B cell (primary cell): ENCODE results near the gene SPATA6L. TPM values are rescaled to one million over a fixed set of nuclear protein-coding genes. Genes with fewer than 3 reads are reported as not detected.

ENCODE experiments used
- ATAC-seq: fragments of 200-7000 bp; cut with Tn5 transposase; one replicate; pipeline ENCODE4 v1.10.0; 2021; ENCODE audit warnings: low read depth, mild to moderate bottlenecking, moderate number of reproducible peaks, moderate library complexity
- CTCF ChIA-PET: fragments of 350-600 bp; sonication (Branson Sonifier 250); formaldehyde crosslinking; loops from one replicate; lab custom pipeline; 2021; ENCODE audit warnings: antibody characterized with exemption, inconsistent platforms; lab: Charles Lee
- POLR2A ChIA-PET: fragments of 350-600 bp; sonication (Branson Sonifier 250); formaldehyde crosslinking; loops from one replicate; lab custom pipeline; 2021; ENCODE audit warnings: antibody characterized with exemption; lab: Charles Lee
- DNase-seq: peaks from one replicate; pipeline ENCODE4 v3.0.0; 2013
- H2AFZ ChIP-seq: 2 replicates; pipeline ENCODE4 v1.6.1; 2012; ENCODE audit warnings: mild to moderate bottlenecking, low read depth, low read length; ENCODE audit not compliant: insufficient read depth, poor library complexity, severe bottlenecking
- H3K27ac ChIP-seq, 2 donors: 1 replicate in 1 of 2; 2 replicates in 1 of 2; pipeline ENCODE4 v1.5.1; 2012 to 2013; ENCODE audit warnings: low read length in 2 of 2, mild to moderate bottlenecking in 2 of 2, moderate library complexity in 1 of 2
- H3K27me3 ChIP-seq, 4 experiments: fragments of 200-600 bp in 1 of 4; sonication (generic) in 1 of 4; replicated peaks in 1 of 4; 1 replicate in 2 of 4; 2 replicates in 2 of 4; pipeline versions ENCODE4 v1.6.1 to v1.7.0; 2013 to 2016; ENCODE audit warnings: low read length in 3 of 4, mild to moderate bottlenecking in 2 of 4, mixed read lengths in 1 of 4, moderate library complexity in 1 of 4; ENCODE audit not compliant: insufficient read depth in 4 of 4, control insufficient read depth in 3 of 4; ENCODE audit errors: control extremely low read depth in 1 of 4
- H3K36me3 ChIP-seq, 2 experiments: replicated peaks in 1 of 2; 1 replicate in 1 of 2; 2 replicates in 1 of 2; pipeline versions ENCODE4 v1.6.1 to v1.7.1; 2013; ENCODE audit warnings: low read length in 1 of 2; ENCODE audit not compliant: insufficient read depth in 2 of 2, control insufficient read depth in 1 of 2; ENCODE audit errors: control extremely low read depth in 1 of 2, extremely low read depth in 1 of 2
- H3K4me1 ChIP-seq, 2 donors: fragments of 200-600 bp in 1 of 2; sonication (generic) in 1 of 2; 1 replicate in 1 of 2; 2 replicates in 1 of 2; pipeline versions ENCODE4 v1.5.1 to v1.6.1; 2013 to 2017; ENCODE audit warnings: low read length in 2 of 2; ENCODE audit not compliant: control insufficient read depth in 2 of 2, insufficient read depth in 2 of 2
- H3K4me2 ChIP-seq: replicated peaks from 2 replicates; pipeline ENCODE3; 2012; ENCODE audit warnings: mild to moderate bottlenecking, low read depth, low read length; ENCODE audit not compliant: poor library complexity, severe bottlenecking
- H3K4me3 ChIP-seq, 5 experiments: fragments of 200-600 bp in 1 of 5; sonication (generic) in 1 of 5; 1 replicate in 3 of 5; 2 replicates in 2 of 5; pipeline versions ENCODE4 v1.5.1 to v1.7.0; 2011 to 2016; ENCODE audit warnings: low read length in 4 of 5, mild to moderate bottlenecking in 4 of 5, low read depth in 2 of 5, control low read depth in 1 of 5, moderate library complexity in 1 of 5; ENCODE audit not compliant: insufficient read depth in 1 of 5; ENCODE audit errors: control extremely low read depth in 1 of 5, extremely low read depth in 1 of 5
- H3K79me2 ChIP-seq: fragments of 200-600 bp; sonication (generic); one replicate; pipeline ENCODE4 v1.6.0; 2016; ENCODE audit warnings: low read length; ENCODE audit not compliant: control insufficient read depth, insufficient read depth
- H3K9ac ChIP-seq: fragments of 200-600 bp; sonication (generic); 2 replicates; pipeline ENCODE4 v1.6.1; 2017; ENCODE audit warnings: mild to moderate bottlenecking, low read length, moderate library complexity
- H3K9me3 ChIP-seq, 3 donors: one replicate each; pipeline versions ENCODE4 v1.6.1 to v1.7.1; 2013; ENCODE audit warnings: low read length in 2 of 3; ENCODE audit not compliant: control insufficient read depth in 2 of 3, insufficient read depth in 1 of 3; ENCODE audit errors: control extremely low read depth in 1 of 3
- H4K20me1 ChIP-seq: 2 replicates; pipeline ENCODE4 v1.6.0; 2012; ENCODE audit warnings: mild to moderate bottlenecking, low read length; ENCODE audit not compliant: insufficient read depth, control insufficient read depth, poor library complexity, severe bottlenecking
- H3K27ac Mint-ChIP-seq: one replicate; pipeline ENCODE4 v1.8.0; 2021; ENCODE audit warnings: mixed read lengths
- H3K27me3 Mint-ChIP-seq: one replicate; pipeline ENCODE4 v1.8.0; 2021; ENCODE audit warnings: mixed read lengths
- H3K4me1 Mint-ChIP-seq: one replicate; pipeline ENCODE4 v1.8.0; 2021; ENCODE audit warnings: mixed read lengths
- H3K4me3 Mint-ChIP-seq: one replicate; pipeline ENCODE4 v1.8.0; 2021; ENCODE audit warnings: mixed read lengths
- H3K9me3 Mint-ChIP-seq: one replicate; pipeline ENCODE4 v1.8.0; 2022; ENCODE audit warnings: mixed read lengths; ENCODE audit not compliant: insufficient read depth
- CTCF ChIP-seq: fragments of 200-600 bp; IDR thresholded peaks from one replicate; pipeline ENCODE4 v1.8.0; 2022; ENCODE audit warnings: antibody characterized with exemption, mild to moderate bottlenecking
- EZH2 ChIP-seq: IDR thresholded peaks from 2 replicates; pipeline ENCODE4 v1.6.1; 2012; ENCODE audit warnings: borderline replicate concordance, low read depth, mild to moderate bottlenecking, moderate library complexity, low read length; ENCODE audit not compliant: insufficient read depth, poor library complexity, severe bottlenecking
- WGBS: methylation state at CpG from one replicate; pipeline ENCODE4 v1.1.5; 2013; ENCODE audit warnings: missing lambda C conversion rate; ENCODE audit not compliant: insufficient coverage; 5-methylcytosine and 5-hydroxymethylcytosine counted together
- intact Hi-C: fragments of 100-400 bp; cut with micrococcal nuclease; formaldehyde crosslinking; loops from one replicate; pipeline ENCODE4 v1.10.0; 2022
- polyA plus RNA-seq: library from polyadenylated mRNA; depleted of rRNA; stranded (reverse); fragments of >200 nt; gene quantifications from 2 replicates; pipeline ENCODE4 v1.2.3, GENCODE V29; 2012
- total RNA-seq, 2 donors: library from RNA; stranded (reverse); fragments of 120-200 nt in 1 of 2; gene quantifications; 1 replicate in 1 of 2; 2 replicates in 1 of 2; pipeline versions ENCODE4 v1.2.3 to v1.2.4, GENCODE V29; 2013 to 2022

Gene SPATA6L
- total and polyA plus RNA-seq, 2 donors (not counting 1 experiment from before 2014, with no cell fraction given) = 0.09 to 1.2 TPM

GRCh38 chr9:4670591-4670990, 4.3 kb upstream of the SPATA6L start:
- ChIA-PET CTCF (no interaction called here), POLR2A (no interaction called here)
- Histone ChIP-seq H3K4me2 (no peak overlapping the region), H3K4me1 (peaks cover 12 to 14% of the 10 kb centered on the region in 2 donors), H4K20me1 (no peaks in the 10 kb centered on the region), H2AFZ (no peak overlapping the region), H3K27me3 (peaks cover 0 to 16% (median 12%) of the 10 kb centered on the region in 4 experiments), H3K9ac (no peak overlapping the region), H3K4me3 (no peak overlapping the region), H3K79me2 (no peaks in the 10 kb centered on the region), H3K27ac (no peak overlapping the region), H3K36me3 (no peaks in the 10 kb centered on the region), H3K9me3 (peaks cover 0 to 2% (median 0%) of the 10 kb centered on the region in 3 donors)
- Mint-ChIP-seq H3K27ac (no peak overlapping the region), H3K4me1 (peaks cover 12% of the 10 kb centered on the region), H3K9me3 (no peaks in the 10 kb centered on the region), H3K27me3 (peaks cover 16% of the 10 kb centered on the region), H3K4me3 (no peak overlapping the region)
- ATAC-seq (no peak), DNase-seq (no peak)
- intact Hi-C loops = no loop called here
- TF ChIP-seq CTCF (no peak), EZH2 (no peak)
- WGBS = no CpG with 5 or more reads among the region's 3 CpGs

DNA sequence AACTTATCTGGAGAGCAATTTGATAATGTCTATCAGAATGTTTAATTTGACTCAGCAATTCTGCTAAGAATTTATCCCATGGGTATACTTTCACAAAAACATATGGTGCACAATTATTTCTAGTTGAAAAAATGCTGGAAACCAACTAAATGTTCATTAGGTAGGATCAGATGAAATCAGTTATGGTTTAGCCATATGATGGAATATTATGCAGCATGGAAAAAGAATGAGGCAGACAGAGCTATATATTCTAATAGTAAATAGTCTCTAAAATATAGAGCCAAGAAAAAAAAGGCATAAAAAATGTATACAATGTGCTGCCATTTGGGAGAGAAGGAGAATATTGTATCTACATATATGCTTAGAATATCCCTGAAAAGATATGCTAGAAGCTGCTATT, 3.6 kb upstream of the SPATA6L start:
- Histone ChIP-seq H3K4me3 (no peak overlapping the region), H3K36me3 (no peaks in the 10 kb centered on the region), H3K9me3 (peaks cover 0 to 2% (median 0%) of the 10 kb centered on the region in 3 donors), H3K9ac (no peak overlapping the region), H3K27me3 (peaks cover 0 to 16% (median 12%) of the 10 kb centered on the region in 4 experiments), H3K79me2 (no peaks in the 10 kb centered on the region), H2AFZ (no peak overlapping the region), H3K4me2 (no peak overlapping the region), H3K27ac (no peak overlapping the region), H4K20me1 (no peaks in the 10 kb centered on the region), H3K4me1 (peaks cover 18 to 21% of the 10 kb centered on the region in 2 donors)
- CTCF ChIA-PET = no interaction called here
- no peak overlapping the region for H3K4me3 Mint-ChIP-seq
- H3K4me1 Mint-ChIP-seq = peaks cover 19% of the 10 kb centered on the region
- POLR2A ChIA-PET = no interaction called here
- intact Hi-C loops = no loop called here
- H3K9me3 Mint-ChIP-seq = no peaks in the 10 kb centered on the region
- DNase-seq (no peak), ATAC-seq (no peak)
- peaks cover 16% of the 10 kb centered on the region for H3K27me3 Mint-ChIP-seq
- TF ChIP-seq CTCF = no peak
- TF ChIP-seq EZH2 = no peak
- H3K27ac Mint-ChIP-seq = no peak overlapping the region
